Sciatic nerve (tissue), 1 donor: Measurements from ENCODE around the gene OR51F1. TPM values are rescaled to one million over a fixed set of nuclear protein-coding genes. Genes with fewer than 3 reads are reported as not detected.

Source experiments
- total RNA-seq: library from RNA; stranded (reverse); fragmentation: NEBNext Ultra II Directional; extraction: Animal tissue kit (Norgen Biotek cat#: 25700); gene quantifications from one replicate; pipeline ENCODE4 v1.2.1, GENCODE V29; 2021
- donor health status: DM: no; HTN: no; CAD: no.

The OR51F1 gene
- total RNA-seq, 1 donor from 2014 or later = not detected

Other genes starting within 250 kb of the OR51F1 start
- not detected for gene OR52M1, start 224.7 kb downstream of the OR51F1 start, total RNA-seq
- gene OR52I2, start 188.2 kb downstream of the OR51F1 start, total RNA-seq = not detected
- gene OR52I1, start 175.9 kb downstream of the OR51F1 start, total RNA-seq = 0.13 TPM
- 14.2 TPM for gene TRIM68, start 161.7 kb downstream of the OR51F1 start, total RNA-seq
- not detected for gene OR51D1, start 132.5 kb downstream of the OR51F1 start, total RNA-seq
- gene OR51E1, start 126.0 kb downstream of the OR51F1 start, total RNA-seq = 1.4 TPM
- gene OR51E2, start 72.1 kb downstream of the OR51F1 start, total RNA-seq = 0.45 TPM
- gene MMP26, start 65.2 kb downstream of the OR51F1 start, total RNA-seq = not detected
- not detected for gene OR52R1, start 34.4 kb upstream of the OR51F1 start, total RNA-seq
- not detected for gene OR51F2, start 51.4 kb upstream of the OR51F1 start, total RNA-seq
- not detected for gene OR51S1, start 79.3 kb upstream of the OR51F1 start, total RNA-seq
- not detected for gene OR51T1, start 112.0 kb upstream of the OR51F1 start, total RNA-seq
- gene OR51A7, start 133.8 kb upstream of the OR51F1 start, total RNA-seq = not detected
- not detected for gene OR51G2, start 149.4 kb upstream of the OR51F1 start, total RNA-seq
- gene OR51G1, start 154.4 kb upstream of the OR51F1 start, total RNA-seq = not detected
- not detected for gene OR51A4, start 177.7 kb upstream of the OR51F1 start, total RNA-seq
- not detected for gene OR51A2, start 185.8 kb upstream of the OR51F1 start, total RNA-seq
- gene OR51L1, start 224.9 kb upstream of the OR51F1 start, total RNA-seq = not detected